Mesenchymal stem cell (in vitro differentiated cells and primary cell): ENCODE data around the gene SNRPD1.
A peak's percentile ranks its signal among the peaks of the same experiment; 100 is the strongest.

ENCODE experiments used
- DNase-seq: peaks from one replicate; pipeline ENCODE4 v3.0.0-alpha.2; 2013
- H2AFZ ChIP-seq: one replicate; pipeline ENCODE4 v1.6.1; 2013; ENCODE audit warnings: low read depth, mild to moderate bottlenecking, control low read depth, inconsistent platforms, low read length, moderate library complexity
- H2AK5ac ChIP-seq: 2 replicates; pipeline ENCODE4 v1.6.1; 2013; ENCODE audit warnings: low read length, moderate library complexity, mild to moderate bottlenecking, inconsistent platforms; ENCODE audit not compliant: severe bottlenecking
- H2BK120ac ChIP-seq: one replicate; pipeline ENCODE4 v1.6.1; 2013; ENCODE audit warnings: low read depth, mild to moderate bottlenecking, inconsistent platforms, low read length, moderate library complexity
- H2BK12ac ChIP-seq, 2 experiments: one replicate each; pipeline ENCODE4 v1.6.1; 2013; ENCODE audit warnings: inconsistent platforms in 2 of 2, low read length in 2 of 2, mild to moderate bottlenecking in 2 of 2, moderate library complexity in 2 of 2, control low read depth in 1 of 2
- H2BK15ac ChIP-seq: one replicate; pipeline ENCODE4 v1.6.1; 2013; ENCODE audit warnings: mild to moderate bottlenecking, low read depth, inconsistent platforms; ENCODE audit not compliant: poor library complexity, severe bottlenecking
- H2BK5ac ChIP-seq: 2 replicates; pipeline ENCODE4 v1.6.1; 2013; ENCODE audit warnings: low read depth, mild to moderate bottlenecking, low read length, control low read depth, inconsistent platforms; ENCODE audit not compliant: poor library complexity, severe bottlenecking
- H3K14ac ChIP-seq, 2 experiments: one replicate each; pipeline ENCODE4 v1.6.1; 2013; ENCODE audit warnings: inconsistent platforms in 2 of 2, low read length in 2 of 2, control low read depth in 1 of 2, mild to moderate bottlenecking in 1 of 2, moderate library complexity in 1 of 2
- H3K18ac ChIP-seq, 2 experiments: one replicate each; pipeline ENCODE4 v1.6.1; 2013; ENCODE audit warnings: inconsistent platforms in 2 of 2, low read length in 2 of 2, control low read depth in 1 of 2, low read depth in 1 of 2, mild to moderate bottlenecking in 1 of 2
- H3K23ac ChIP-seq, 2 experiments: one replicate each; pipeline ENCODE4 v1.6.1; 2013; ENCODE audit warnings: inconsistent platforms in 2 of 2, low read length in 2 of 2, mild to moderate bottlenecking in 2 of 2, moderate library complexity in 2 of 2, control low read depth in 1 of 2
- H3K27ac ChIP-seq: 2 replicates; pipeline ENCODE4 v1.5.1; 2013; ENCODE audit warnings: mild to moderate bottlenecking, moderate library complexity, low read length, control low read depth, inconsistent platforms; ENCODE audit not compliant: poor library complexity, severe bottlenecking
- H3K27me3 ChIP-seq, 2 experiments: 2 replicates each; pipeline versions ENCODE4 v1.6.1 to v1.7.0; 2013; ENCODE audit warnings: low read length in 2 of 2, mild to moderate bottlenecking in 2 of 2, moderate library complexity in 2 of 2, control low read depth in 1 of 2, inconsistent platforms in 1 of 2; ENCODE audit not compliant: control insufficient read depth in 1 of 2, insufficient read depth in 1 of 2
- H3K36me3 ChIP-seq, 2 experiments: 2 replicates each; pipeline versions ENCODE4 v1.6.1 to v1.7.0; 2013; ENCODE audit warnings: low read length in 2 of 2, control low read depth in 1 of 2, inconsistent platforms in 1 of 2, low read depth in 1 of 2, mild to moderate bottlenecking in 1 of 2; ENCODE audit not compliant: insufficient read depth in 2 of 2, control insufficient read depth in 1 of 2
- H3K4ac ChIP-seq, 2 experiments: one replicate each; pipeline ENCODE4 v1.6.1; 2013; ENCODE audit warnings: inconsistent platforms in 2 of 2, low read length in 2 of 2, mild to moderate bottlenecking in 2 of 2, moderate library complexity in 2 of 2, control low read depth in 1 of 2, low read depth in 1 of 2
- H3K4me1 ChIP-seq: 2 replicates; pipeline ENCODE4 v1.6.1; 2013; ENCODE audit warnings: low read depth, low read length, control low read depth; ENCODE audit not compliant: control insufficient read depth, insufficient read depth
- H3K4me2 ChIP-seq: 2 replicates; pipeline ENCODE4 v1.6.1; 2013; ENCODE audit warnings: low read length, mild to moderate bottlenecking, inconsistent platforms; ENCODE audit not compliant: poor library complexity, severe bottlenecking
- H3K4me3 ChIP-seq, 2 experiments: 2 replicates each; pipeline versions ENCODE4 v1.5.1 to v1.7.0; 2013; ENCODE audit warnings: low read length in 2 of 2, mild to moderate bottlenecking in 2 of 2, control low read depth in 1 of 2, low read depth in 1 of 2; ENCODE audit not compliant: insufficient read depth in 1 of 2
- H3K79me1 ChIP-seq: replicated peaks from 2 replicates; pipeline ENCODE4 v1.6.1; 2013; ENCODE audit warnings: mild to moderate bottlenecking, control low read depth, low read length, inconsistent platforms; ENCODE audit not compliant: poor library complexity, severe bottlenecking
- H3K9ac ChIP-seq: 2 replicates; pipeline ENCODE4 v1.7.0; 2013; ENCODE audit warnings: mild to moderate bottlenecking, low read length, moderate library complexity
- H3K9me3 ChIP-seq: 2 replicates; pipeline ENCODE4 v1.7.0; 2013; ENCODE audit warnings: mild to moderate bottlenecking, low read length; ENCODE audit not compliant: control insufficient read depth
- H4K8ac ChIP-seq: one replicate; pipeline ENCODE4 v1.6.1; 2013; ENCODE audit warnings: inconsistent platforms, mild to moderate bottlenecking, low read length, moderate library complexity
- H4K91ac ChIP-seq: one replicate; pipeline ENCODE4 v1.6.1; 2013; ENCODE audit warnings: mild to moderate bottlenecking, low read length, inconsistent platforms
- WGBS: methylation state at CpG from one replicate; pipeline ENCODE4 v1.1.7; 2013; ENCODE audit warnings: mixed read lengths; 5-methylcytosine and 5-hydroxymethylcytosine counted together

SNRPD1 gene

DNA sequence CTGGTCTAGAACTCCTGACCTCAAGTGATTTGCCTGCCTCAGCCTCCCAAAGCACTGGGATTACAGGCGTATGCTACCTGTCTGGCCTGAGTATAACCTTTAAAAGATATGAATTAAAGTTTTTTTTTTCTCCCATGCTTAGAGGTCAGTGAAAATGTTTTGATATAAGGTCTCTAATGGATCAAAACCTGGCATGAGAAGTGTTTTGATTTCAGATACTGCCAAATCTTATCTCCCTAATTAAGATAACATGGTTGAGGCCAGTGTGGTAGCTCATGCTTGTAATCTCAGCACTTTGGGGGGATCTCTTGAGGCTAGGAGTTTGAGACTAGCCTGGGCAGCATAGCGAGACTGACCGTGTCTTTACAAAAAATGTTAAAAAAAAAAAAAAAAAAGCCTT is 41.2 kb downstream of the SNRPD1 start:
- no peak overlapping the region for H2BK12ac ChIP-seq
- H2AFZ ChIP-seq: no peak overlapping the region
- H3K18ac ChIP-seq: no peak overlapping the region
- H4K8ac ChIP-seq: no peak overlapping the region
- no peak overlapping the region for H3K14ac ChIP-seq
- H2AK5ac ChIP-seq: no peak overlapping the region
- H3K27ac ChIP-seq: no peak overlapping the region
- H2BK15ac ChIP-seq: no peak overlapping the region
- no peak overlapping the region for H3K4ac ChIP-seq
- H3K4me3 ChIP-seq: no peak overlapping the region
- H4K91ac ChIP-seq: no peak overlapping the region
- no peak overlapping the region for H2BK120ac ChIP-seq
- 96% methylated on average over 3 of the region's 3 CpGs for WGBS
- H3K9me3 ChIP-seq: no peaks in the 10 kb centered on the region
- no peak overlapping the region for H2BK5ac ChIP-seq
- no peak overlapping the region for H3K9ac ChIP-seq
- no peaks in the 10 kb centered on the region for H3K79me1 ChIP-seq
- no peaks in the 10 kb centered on the region for H3K4me1 ChIP-seq
- no peaks in the 10 kb centered on the region for H3K36me3 ChIP-seq
- no peak for DNase-seq
- no peak overlapping the region for H3K23ac ChIP-seq
- no peak overlapping the region for H3K4me2 ChIP-seq
- H3K27me3 ChIP-seq: no peaks in the 10 kb centered on the region

GRCh38 chr18:21656402-21656801 is 44.3 kb downstream of the SNRPD1 start:
- no peak overlapping the region for H2AK5ac ChIP-seq
- no peaks in the 10 kb centered on the region for H3K79me1 ChIP-seq
- H3K9me3 ChIP-seq: no peaks in the 10 kb centered on the region
- no peak overlapping the region for H3K27ac ChIP-seq
- H3K4me2 ChIP-seq: no peak overlapping the region
- no peaks in the 10 kb centered on the region for H3K36me3 ChIP-seq
- no peak overlapping the region for H3K4ac ChIP-seq
- H2BK15ac ChIP-seq: no peak overlapping the region
- no peak overlapping the region for H3K4me3 ChIP-seq
- no peak overlapping the region for H3K18ac ChIP-seq
- no peak overlapping the region for H2BK120ac ChIP-seq
- H4K8ac ChIP-seq: no peak overlapping the region
- H2AFZ ChIP-seq: no peak overlapping the region
- no peaks in the 10 kb centered on the region for H3K27me3 ChIP-seq
- no peak overlapping the region for H2BK5ac ChIP-seq
- no peak overlapping the region for H3K9ac ChIP-seq
- no peak overlapping the region for H2BK12ac ChIP-seq
- H3K23ac ChIP-seq: no peak overlapping the region
- DNase-seq: peak; percentile 18
- no peaks in the 10 kb centered on the region for H3K4me1 ChIP-seq
- H4K91ac ChIP-seq: no peak overlapping the region
- no peak overlapping the region for H3K14ac ChIP-seq

DNA sequence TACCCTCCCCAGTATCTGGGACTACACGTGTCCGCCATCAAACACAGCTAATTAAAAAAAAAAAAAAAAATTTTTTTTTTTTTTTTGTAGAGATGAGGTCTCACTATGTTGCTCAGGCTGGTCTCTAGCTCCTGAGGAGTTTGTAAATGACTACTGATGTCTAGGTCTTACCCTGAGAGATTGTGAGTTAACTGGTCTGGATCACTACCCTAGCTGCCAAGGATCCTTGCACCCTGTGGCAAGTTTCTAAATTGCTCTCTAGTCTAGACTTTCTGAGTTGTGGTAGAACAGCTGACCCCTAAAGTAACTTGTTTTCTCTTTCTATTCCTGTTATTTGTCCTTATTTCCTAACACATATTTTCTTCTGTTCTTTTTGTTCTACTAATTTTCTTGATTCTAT is 48.0 kb downstream of the SNRPD1 start:
- no peak overlapping the region for H4K8ac ChIP-seq
- no peak overlapping the region for H4K91ac ChIP-seq
- no peak overlapping the region for H3K4me2 ChIP-seq
- H3K27ac ChIP-seq: no peak overlapping the region
- no peak overlapping the region for H3K9ac ChIP-seq
- no peak overlapping the region for H3K23ac ChIP-seq
- H3K18ac ChIP-seq: no peak overlapping the region
- no peak overlapping the region for H3K4ac ChIP-seq
- no peak overlapping the region for H2AFZ ChIP-seq
- no peak overlapping the region for H2BK12ac ChIP-seq
- no peak overlapping the region for H2BK15ac ChIP-seq
- H2BK5ac ChIP-seq: no peak overlapping the region
- peaks cover 1% of the 10 kb centered on the region for H3K4me1 ChIP-seq
- no peak overlapping the region for H2BK120ac ChIP-seq
- no peak for DNase-seq
- H3K9me3 ChIP-seq: no peaks in the 10 kb centered on the region
- H3K79me1 ChIP-seq: no peaks in the 10 kb centered on the region
- H3K36me3 ChIP-seq: peaks cover 0 to 6% of the 10 kb centered on the region in 2 experiments
- WGBS: no CpG with 5 or more reads among the region's 2 CpGs
- H3K4me3 ChIP-seq: no peak overlapping the region
- no peak overlapping the region for H3K14ac ChIP-seq
- no peak overlapping the region for H2AK5ac ChIP-seq
- no peaks in the 10 kb centered on the region for H3K27me3 ChIP-seq

DNA sequence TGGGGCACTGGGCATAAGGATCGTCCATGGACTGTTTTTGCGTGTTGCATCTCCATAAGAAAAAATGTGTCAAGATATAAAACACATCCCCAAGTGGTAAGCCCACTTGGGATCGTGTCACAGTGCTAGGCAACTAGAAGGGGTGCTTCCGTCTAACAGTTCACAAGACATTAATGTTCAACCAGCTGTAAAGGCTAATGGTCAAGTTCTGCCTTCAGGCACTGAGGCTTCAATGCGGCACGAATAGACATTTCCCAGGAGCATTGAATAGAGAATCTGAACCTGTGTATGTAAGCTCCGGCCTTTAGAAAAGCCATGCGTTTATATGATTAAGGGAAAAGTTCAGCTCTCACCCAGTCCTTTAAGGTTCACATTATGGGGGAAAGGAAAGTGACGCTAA is 50.5 kb downstream of the SNRPD1 start:
- no peak overlapping the region for H3K9ac ChIP-seq
- no peak overlapping the region for H3K23ac ChIP-seq
- no peak overlapping the region for H2BK5ac ChIP-seq
- H3K79me1 ChIP-seq: no peaks in the 10 kb centered on the region
- peaks cover 1% of the 10 kb centered on the region for H3K4me1 ChIP-seq
- H3K4me3 ChIP-seq: no peak overlapping the region
- no peak overlapping the region for H3K27ac ChIP-seq
- H2BK12ac ChIP-seq: no peak overlapping the region
- H4K91ac ChIP-seq: no peak overlapping the region
- H3K4me2 ChIP-seq: no peak overlapping the region
- peaks cover 0 to 6% of the 10 kb centered on the region in 2 experiments for H3K36me3 ChIP-seq
- H3K9me3 ChIP-seq: no peaks in the 10 kb centered on the region
- no peak overlapping the region for H3K4ac ChIP-seq
- WGBS: 98% methylated on average over 9 of the region's 9 CpGs
- DNase-seq: no peak
- no peak overlapping the region for H3K18ac ChIP-seq
- H2AK5ac ChIP-seq: no peak overlapping the region
- H2AFZ ChIP-seq: no peak overlapping the region
- no peak overlapping the region for H3K14ac ChIP-seq
- no peaks in the 10 kb centered on the region for H3K27me3 ChIP-seq
- H2BK15ac ChIP-seq: peak overlapping the region; percentile 40
- no peak overlapping the region for H4K8ac ChIP-seq
- H2BK120ac ChIP-seq: no peak overlapping the region
